B cell (primary cell): Measurements from ENCODE around the gene ADSS2. TPM values are rescaled to one million over a fixed set of nuclear protein-coding genes. Genes with fewer than 3 reads are reported as not detected.

ENCODE experiments used
- ATAC-seq: fragments of 200-7000 bp; cut with Tn5 transposase; one replicate; pipeline ENCODE4 v1.10.0; 2021; ENCODE audit warnings: low read depth, mild to moderate bottlenecking, moderate number of reproducible peaks, moderate library complexity
- CTCF ChIA-PET: fragments of 350-600 bp; sonication (Branson Sonifier 250); formaldehyde crosslinking; loops from one replicate; lab custom pipeline; 2021; ENCODE audit warnings: antibody characterized with exemption, inconsistent platforms; lab: Charles Lee
- POLR2A ChIA-PET: fragments of 350-600 bp; sonication (Branson Sonifier 250); formaldehyde crosslinking; loops from one replicate; lab custom pipeline; 2021; ENCODE audit warnings: antibody characterized with exemption; lab: Charles Lee
- DNase-seq: peaks from one replicate; pipeline ENCODE4 v3.0.0; 2013
- H2AFZ ChIP-seq: 2 replicates; pipeline ENCODE4 v1.6.1; 2012; ENCODE audit warnings: mild to moderate bottlenecking, low read depth, low read length; ENCODE audit not compliant: insufficient read depth, poor library complexity, severe bottlenecking
- H3K27ac ChIP-seq, 2 donors: 1 replicate in 1 of 2; 2 replicates in 1 of 2; pipeline ENCODE4 v1.5.1; 2012 to 2013; ENCODE audit warnings: low read length in 2 of 2, mild to moderate bottlenecking in 2 of 2, moderate library complexity in 1 of 2
- H3K27me3 ChIP-seq, 4 experiments: fragments of 200-600 bp in 1 of 4; sonication (generic) in 1 of 4; replicated peaks in 1 of 4; 1 replicate in 2 of 4; 2 replicates in 2 of 4; pipeline versions ENCODE4 v1.6.1 to v1.7.0; 2013 to 2016; ENCODE audit warnings: low read length in 3 of 4, mild to moderate bottlenecking in 2 of 4, mixed read lengths in 1 of 4, moderate library complexity in 1 of 4; ENCODE audit not compliant: insufficient read depth in 4 of 4, control insufficient read depth in 3 of 4; ENCODE audit errors: control extremely low read depth in 1 of 4
- H3K36me3 ChIP-seq, 2 experiments: replicated peaks in 1 of 2; 1 replicate in 1 of 2; 2 replicates in 1 of 2; pipeline versions ENCODE4 v1.6.1 to v1.7.1; 2013; ENCODE audit warnings: low read length in 1 of 2; ENCODE audit not compliant: insufficient read depth in 2 of 2, control insufficient read depth in 1 of 2; ENCODE audit errors: control extremely low read depth in 1 of 2, extremely low read depth in 1 of 2
- H3K4me1 ChIP-seq, 2 donors: fragments of 200-600 bp in 1 of 2; sonication (generic) in 1 of 2; 1 replicate in 1 of 2; 2 replicates in 1 of 2; pipeline versions ENCODE4 v1.5.1 to v1.6.1; 2013 to 2017; ENCODE audit warnings: low read length in 2 of 2; ENCODE audit not compliant: control insufficient read depth in 2 of 2, insufficient read depth in 2 of 2
- H3K4me2 ChIP-seq: replicated peaks from 2 replicates; pipeline ENCODE3; 2012; ENCODE audit warnings: mild to moderate bottlenecking, low read depth, low read length; ENCODE audit not compliant: poor library complexity, severe bottlenecking
- H3K4me3 ChIP-seq, 5 experiments: fragments of 200-600 bp in 1 of 5; sonication (generic) in 1 of 5; 1 replicate in 3 of 5; 2 replicates in 2 of 5; pipeline versions ENCODE4 v1.5.1 to v1.7.0; 2011 to 2016; ENCODE audit warnings: low read length in 4 of 5, mild to moderate bottlenecking in 4 of 5, low read depth in 2 of 5, control low read depth in 1 of 5, moderate library complexity in 1 of 5; ENCODE audit not compliant: insufficient read depth in 1 of 5; ENCODE audit errors: control extremely low read depth in 1 of 5, extremely low read depth in 1 of 5
- H3K79me2 ChIP-seq: fragments of 200-600 bp; sonication (generic); one replicate; pipeline ENCODE4 v1.6.0; 2016; ENCODE audit warnings: low read length; ENCODE audit not compliant: control insufficient read depth, insufficient read depth
- H3K9ac ChIP-seq: fragments of 200-600 bp; sonication (generic); 2 replicates; pipeline ENCODE4 v1.6.1; 2017; ENCODE audit warnings: mild to moderate bottlenecking, low read length, moderate library complexity
- H3K9me3 ChIP-seq, 3 donors: one replicate each; pipeline versions ENCODE4 v1.6.1 to v1.7.1; 2013; ENCODE audit warnings: low read length in 2 of 3; ENCODE audit not compliant: control insufficient read depth in 2 of 3, insufficient read depth in 1 of 3; ENCODE audit errors: control extremely low read depth in 1 of 3
- H4K20me1 ChIP-seq: 2 replicates; pipeline ENCODE4 v1.6.0; 2012; ENCODE audit warnings: mild to moderate bottlenecking, low read length; ENCODE audit not compliant: insufficient read depth, control insufficient read depth, poor library complexity, severe bottlenecking
- H3K27ac Mint-ChIP-seq: one replicate; pipeline ENCODE4 v1.8.0; 2021; ENCODE audit warnings: mixed read lengths
- H3K27me3 Mint-ChIP-seq: one replicate; pipeline ENCODE4 v1.8.0; 2021; ENCODE audit warnings: mixed read lengths
- H3K4me1 Mint-ChIP-seq: one replicate; pipeline ENCODE4 v1.8.0; 2021; ENCODE audit warnings: mixed read lengths
- H3K4me3 Mint-ChIP-seq: one replicate; pipeline ENCODE4 v1.8.0; 2021; ENCODE audit warnings: mixed read lengths
- H3K9me3 Mint-ChIP-seq: one replicate; pipeline ENCODE4 v1.8.0; 2022; ENCODE audit warnings: mixed read lengths; ENCODE audit not compliant: insufficient read depth
- CTCF ChIP-seq: fragments of 200-600 bp; IDR thresholded peaks from one replicate; pipeline ENCODE4 v1.8.0; 2022; ENCODE audit warnings: antibody characterized with exemption, mild to moderate bottlenecking
- EZH2 ChIP-seq: IDR thresholded peaks from 2 replicates; pipeline ENCODE4 v1.6.1; 2012; ENCODE audit warnings: borderline replicate concordance, low read depth, mild to moderate bottlenecking, moderate library complexity, low read length; ENCODE audit not compliant: insufficient read depth, poor library complexity, severe bottlenecking
- WGBS: methylation state at CpG from one replicate; pipeline ENCODE4 v1.1.5; 2013; ENCODE audit warnings: missing lambda C conversion rate; ENCODE audit not compliant: insufficient coverage; 5-methylcytosine and 5-hydroxymethylcytosine counted together
- intact Hi-C: fragments of 100-400 bp; cut with micrococcal nuclease; formaldehyde crosslinking; loops from one replicate; pipeline ENCODE4 v1.10.0; 2022
- polyA plus RNA-seq: library from polyadenylated mRNA; depleted of rRNA; stranded (reverse); fragments of >200 nt; gene quantifications from 2 replicates; pipeline ENCODE4 v1.2.3, GENCODE V29; 2012
- total RNA-seq, 2 donors: library from RNA; stranded (reverse); fragments of 120-200 nt in 1 of 2; gene quantifications; 1 replicate in 1 of 2; 2 replicates in 1 of 2; pipeline versions ENCODE4 v1.2.3 to v1.2.4, GENCODE V29; 2013 to 2022

ADSS2 gene
- total and polyA plus RNA-seq, 2 donors (not counting 1 experiment from before 2014, with no cell fraction given), result 13.0 to 48.4 TPM

- peak overlapping the region; percentile 97 for H3K9ac ChIP-seq
- peaks cover 61% of the 10 kb centered on the region for H3K79me2 ChIP-seq
- Mint-ChIP-seq H3K27me3 (no peaks in the 10 kb centered on the region), H3K4me3 (peak overlapping the region; percentile 95), H3K9me3 (no peaks in the 10 kb centered on the region), H3K4me1 (peaks cover 50% of the 10 kb centered on the region), H3K27ac (peak overlapping the region; percentile 94)
- H3K36me3 ChIP-seq, result peaks cover under 1 to 13% of the 10 kb centered on the region in 2 experiments
- peak overlapping the region in 3 of 5 experiments; percentile 88 to 98 (median 97) for H3K4me3 ChIP-seq
- peaks cover 17 to 21% of the 10 kb centered on the region in 2 donors for H3K4me1 ChIP-seq
- peak overlapping the region; percentile 90 for H2AFZ ChIP-seq
- DNase-seq, result no peak
- intact Hi-C loops, result loop anchor here (5.0 kb wide), 2 partner anchors 128 to 598 kb away; partner anchors contain the start of gene AKT3
- CTCF ChIA-PET, result no interaction called here
- H3K4me2 ChIP-seq, result peak overlapping the region; percentile 98
- peak overlapping the region; percentile 92 to 94 for H3K27ac ChIP-seq
- WGBS, result 84% methylated on average over 3 of the region's 8 CpGs
- no peaks in the 10 kb centered on the region for H3K27me3 ChIP-seq
- TF ChIP-seq EZH2 (no peak), CTCF (no peak)
- H4K20me1 ChIP-seq, result peaks cover 14% of the 10 kb centered on the region
- POLR2A ChIA-PET, result interaction anchor here (0.6 to 1.7 kb wide), 2 partner anchors 76 to 521 kb away, joined by 4 to 7 read pairs; no protein-coding TSS in a partner anchor
- no peak for ATAC-seq
- no peaks in the 10 kb centered on the region for H3K9me3 ChIP-seq
Observed at GRCh38 chr1:244449936-244450508, 1.7 kb downstream of the ADSS2 start.

GRCh38 chr1:244448279-244449036, 3.3 kb downstream of the ADSS2 start:
- Histone ChIP-seq H3K9ac (no peak overlapping the region), H3K27me3 (no peaks in the 10 kb centered on the region), H2AFZ (no peak overlapping the region), H3K79me2 (peaks cover 76% of the 10 kb centered on the region), H3K4me1 (peaks cover 20 to 21% of the 10 kb centered on the region in 2 donors), H3K4me2 (no peak overlapping the region), H3K27ac (no peak overlapping the region), H3K36me3 (peaks cover 3 to 13% of the 10 kb centered on the region in 2 experiments), H4K20me1 (peaks cover 23% of the 10 kb centered on the region), H3K4me3 (no peak overlapping the region), H3K9me3 (no peaks in the 10 kb centered on the region)
- H3K9me3 Mint-ChIP-seq, result no peaks in the 10 kb centered on the region
- ChIA-PET CTCF (no interaction called here), POLR2A (no interaction called here)
- no peak overlapping the region for H3K4me3 Mint-ChIP-seq
- peaks cover 54% of the 10 kb centered on the region for H3K4me1 Mint-ChIP-seq
- no peak for DNase-seq
- 100% methylated on average over 1 of the region's 5 CpGs for whole genome bisulfite sequencing
- peak overlapping the region; percentile 27 for H3K27ac Mint-ChIP-seq
- intact Hi-C loops, result no loop called here
- TF ChIP-seq CTCF (no peak), EZH2 (no peak)
- no peaks in the 10 kb centered on the region for H3K27me3 Mint-ChIP-seq
- ATAC-seq, result no peak
